ENCODE measurements around the gene PEX11B. TPM values are rescaled to one million over a fixed set of nuclear protein-coding genes. Genes with fewer than 3 reads are reported as not detected.

PEX11B gene
- 35.7 TPM for total RNA-seq
- 50.5 TPM for polyA plus RNA-seq (ENCODE audit: insufficient read depth, low read depth, low replicate concordance)
- long read RNA-seq, donor 1, transcript PEX11B-201 (4 exons, 1,740 nt): major isoform, 8 of 20 reads
- long read RNA-seq, donor 1, partial matches to known transcripts: 12 of 20 reads
- long read RNA-seq, donor 1, other reads (novel, unspliced or antisense): 0 of 20 reads
- long read RNA-seq, donor 2, transcript PEX11B-201 (4 exons, 1,740 nt): major isoform, 5 of 5 reads
- long read RNA-seq, donor 2, partial matches to known transcripts: 0 of 5 reads
- long read RNA-seq, donor 2, other reads (novel, unspliced or antisense): 0 of 5 reads
- long read RNA-seq, donor 3, transcript PEX11B-201 (4 exons, 1,740 nt): major isoform, 15 of 15 reads
- long read RNA-seq, donor 3, partial matches to known transcripts: 0 of 15 reads
- long read RNA-seq, donor 3, other reads (novel, unspliced or antisense): 0 of 15 reads
- long read RNA-seq, donor 4, transcript PEX11B-201 (4 exons, 1,740 nt): major isoform, 14 of 19 reads
- long read RNA-seq, donor 4, partial matches to known transcripts: 5 of 19 reads
- long read RNA-seq, donor 4, other reads (novel, unspliced or antisense): 0 of 19 reads
- long read RNA-seq, donor 5, partial matches to known transcripts: 0 of 1 reads
- long read RNA-seq, donor 5, other reads (novel, unspliced or antisense): 0 of 1 reads
- long read RNA-seq, donor 6, transcript PEX11B-201 (4 exons, 1,740 nt): major isoform, 17 of 44 reads
- long read RNA-seq, donor 6, partial matches to known transcripts: 27 of 44 reads
- long read RNA-seq, donor 6, other reads (novel, unspliced or antisense): 0 of 44 reads
- long read RNA-seq, donor 7, transcript PEX11B-201 (4 exons, 1,740 nt): major isoform, 42 of 47 reads
- long read RNA-seq, donor 7, partial matches to known transcripts: 0 of 47 reads
- long read RNA-seq, donor 7, other reads (novel, unspliced or antisense): 5 of 47 reads
- long read RNA-seq, donor 8, transcript PEX11B-201 (4 exons, 1,740 nt): major isoform, 19 of 31 reads
- long read RNA-seq, donor 8, partial matches to known transcripts: 12 of 31 reads
- long read RNA-seq, donor 8, other reads (novel, unspliced or antisense): 0 of 31 reads
- long read RNA-seq, donor 9, transcript PEX11B-201 (4 exons, 1,740 nt): major isoform, 9 of 9 reads
- long read RNA-seq, donor 9, partial matches to known transcripts: 0 of 9 reads
- long read RNA-seq, donor 9, other reads (novel, unspliced or antisense): 0 of 9 reads
- long read RNA-seq, donor 10, transcript PEX11B-201 (4 exons, 1,740 nt): major isoform, 7 of 28 reads
- long read RNA-seq, donor 10, partial matches to known transcripts: 21 of 28 reads
- long read RNA-seq, donor 10, other reads (novel, unspliced or antisense): 0 of 28 reads

DNA sequence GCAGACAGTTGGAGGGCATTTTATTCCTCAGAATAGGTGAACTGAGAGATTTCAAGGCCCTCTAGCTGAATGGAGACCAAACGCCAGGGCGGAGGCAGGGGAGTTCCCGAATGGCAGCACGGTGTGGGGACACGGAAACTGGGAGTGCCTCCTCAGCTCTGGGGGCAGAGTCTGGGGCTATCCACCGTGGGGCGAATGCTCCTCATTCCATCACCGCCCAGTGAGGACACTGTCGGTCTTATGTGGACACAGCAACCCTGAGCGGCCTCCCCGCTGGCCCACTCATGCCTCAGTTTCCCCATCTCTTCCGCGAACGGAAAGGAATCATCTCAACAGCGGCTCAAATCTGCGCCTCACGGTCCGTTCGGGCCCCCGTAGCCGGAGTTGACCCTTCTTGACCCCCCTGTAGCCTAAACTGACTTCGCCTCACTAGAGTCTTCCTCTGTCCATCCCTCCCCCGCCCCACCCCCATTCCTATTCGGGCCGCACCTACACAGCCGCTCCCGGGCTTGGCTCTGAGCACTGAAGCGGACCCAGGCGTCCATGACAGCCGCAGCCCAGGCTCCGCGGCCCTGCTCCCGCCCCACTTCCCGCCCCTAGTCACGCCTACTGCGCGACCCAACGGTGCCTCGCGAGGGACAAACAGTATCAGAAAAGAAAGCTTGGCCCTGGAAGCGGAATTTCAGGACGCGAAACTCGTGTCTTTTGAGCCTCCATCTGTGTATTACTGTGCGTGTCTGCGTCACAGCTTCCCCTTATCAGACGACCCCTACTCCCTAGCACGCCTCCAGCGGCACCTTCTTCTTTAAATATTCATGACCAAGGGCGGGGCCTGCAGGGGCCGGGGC lies at the start of gene PEX11B:
Gene PEX11B, minus strand, starts transcription at position 574 of the 848 bp plus-strand sequence. Its CDS starts 29 bp downstream, at position 545.
- Histone ChIP-seq H3K27me3 (ENCODE audit: control insufficient read depth, insufficient read depth, low read length) (no peaks in the 10 kb centered on the region), H3K9ac (ENCODE audit: low read length in 3 of 3) (peak within 1 kb of the TSS; percentile 55 to 95 (median 90)), H3K4me3 (ENCODE audit: low read length in 3 of 3) (peak within 1 kb of the TSS; percentile 91 to 99 (median 97)), H3K4me1 (ENCODE audit: control insufficient read depth in 2 of 3, insufficient read depth in 2 of 3, low read depth in 1 of 3, low read length in 3 of 3) (peaks cover 4 to 22% (median 5%) of the 10 kb centered on the region in 3 donors), H3K27ac (ENCODE audit: low read depth in 2 of 2, low read length in 2 of 2) (peak within 1 kb of the TSS; percentile 89 to 95), H3K36me3 (ENCODE audit: control insufficient read depth in 2 of 3, insufficient read depth in 3 of 3, low read length in 3 of 3) (peaks cover 0 to 5% (median 0%) of the 10 kb centered on the region in 3 donors), H3K9me3 (ENCODE audit: control insufficient read depth in 2 of 3, insufficient read depth in 1 of 3, low read length in 3 of 3) (no peaks in the 10 kb centered on the region)
- no peak for TF ChIP-seq CTCF (IDR thresholded peaks at IDR 0.05; ENCODE audit: borderline replicate concordance, extremely low read depth, insufficient read depth)
- intact Hi-C loops (cut with DNase I): no loop called here
- FAIRE-seq (no peak), DNase-seq (peak; percentile 93 to 97 (median 96))

DNA sequence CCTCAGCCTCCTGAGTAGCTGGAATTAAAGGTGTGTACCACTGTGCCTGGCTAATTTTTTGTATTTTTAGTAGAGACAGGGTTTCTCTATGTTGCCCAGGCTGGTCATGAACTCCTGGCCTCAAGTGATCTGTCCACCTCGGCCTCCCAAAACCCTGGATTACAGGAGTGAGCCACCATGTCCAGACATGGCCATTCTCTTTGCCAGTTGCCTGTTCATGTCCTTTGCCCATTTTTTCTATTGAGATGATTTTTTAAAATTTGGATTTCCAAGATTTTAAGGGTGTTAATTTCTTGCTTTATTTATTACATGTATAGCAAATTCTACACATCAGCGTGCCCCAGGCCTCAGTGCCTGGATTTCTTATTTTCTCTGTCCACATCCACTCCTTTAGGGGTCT lies 48.8 kb upstream of the PEX11B start:
- Histone ChIP-seq H3K4me3 (ENCODE audit: low read length in 3 of 3) (no peak overlapping the region), H3K27ac (ENCODE audit: low read depth in 2 of 2, low read length in 2 of 2) (no peak overlapping the region), H3K9me3 (ENCODE audit: control insufficient read depth in 2 of 3, insufficient read depth in 1 of 3, low read length in 3 of 3) (peaks cover 0 to 4% (median 0%) of the 10 kb centered on the region in 3 donors), H3K27me3 (ENCODE audit: control insufficient read depth, insufficient read depth, low read length) (no peaks in the 10 kb centered on the region), H3K36me3 (ENCODE audit: control insufficient read depth in 2 of 3, insufficient read depth in 3 of 3, low read length in 3 of 3) (no peaks in the 10 kb centered on the region), H3K9ac (ENCODE audit: low read length in 3 of 3) (no peak overlapping the region), H3K4me1 (ENCODE audit: control insufficient read depth in 2 of 3, insufficient read depth in 2 of 3, low read depth in 1 of 3, low read length in 3 of 3) (peaks cover 2 to 15% (median 4%) of the 10 kb centered on the region in 3 donors)
- DNase-seq: no peak
- intact Hi-C loops (cut with DNase I): loop anchor here (5.0 kb wide), 1 partner anchor 120 kb away; the partner anchor contains the start of gene NUDT17
- FAIRE-seq: no peak
- TF ChIP-seq CTCF (IDR thresholded peaks at IDR 0.05; ENCODE audit: borderline replicate concordance, extremely low read depth, insufficient read depth): no peak

Data from kidney (tissue), 22 donors.